ENCODE measurements around the gene GOSR1. TPM values are rescaled to one million over a fixed set of nuclear protein-coding genes. Genes with fewer than 3 reads are reported as not detected.
"Not testable (repeated sequence)": the region's sequence is repeated elsewhere in the genome, so short reads cannot be mapped to it uniquely, and the experiment has no call there.

Gene GOSR1
- total RNA-seq, 1 donor from 2014 or later, result 20.9 TPM

DNA sequence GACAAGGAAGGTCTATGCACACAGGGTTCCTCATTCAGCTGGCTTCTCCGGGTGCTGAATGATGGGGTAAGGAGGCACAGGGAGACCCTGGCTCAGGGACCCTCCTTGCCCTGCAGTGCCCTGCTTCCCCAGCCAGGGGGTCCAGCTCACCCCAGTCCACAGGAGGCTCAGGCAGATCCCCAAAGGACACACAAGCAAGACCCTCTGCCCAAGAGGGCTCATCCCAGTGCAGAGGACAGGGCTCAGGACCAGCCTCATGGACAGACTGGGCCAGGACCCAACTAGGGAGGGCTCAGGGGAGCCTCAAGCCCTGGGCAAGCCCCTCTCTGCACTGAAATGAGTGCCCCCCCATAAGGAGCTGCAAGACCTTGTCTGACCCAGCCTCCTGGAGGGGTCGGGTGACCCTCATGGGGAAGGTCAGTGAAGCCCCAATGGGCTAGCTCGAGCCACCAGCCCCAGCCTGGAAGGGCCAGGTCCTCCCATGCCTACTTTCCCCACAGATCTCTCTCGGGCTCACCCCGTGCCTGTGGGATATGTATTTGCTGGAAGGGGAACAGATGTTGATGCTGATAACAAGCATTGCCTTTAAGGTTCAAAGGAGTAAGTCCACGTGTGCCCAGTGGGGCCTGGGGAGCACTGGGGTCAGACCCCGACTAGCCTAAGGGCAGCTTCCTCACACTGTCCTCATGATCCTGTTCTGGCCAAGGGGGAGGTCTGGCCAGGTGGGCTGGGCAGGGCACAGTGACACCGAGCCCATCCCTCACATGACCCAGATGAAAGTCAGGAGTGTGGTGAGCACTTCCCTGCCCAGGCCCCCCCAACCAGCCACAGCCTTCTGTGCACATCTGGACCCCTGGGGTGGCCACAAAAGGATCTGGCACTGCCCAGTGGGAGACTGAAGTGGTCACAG lies 83.2 kb downstream of the GOSR1 start:
- not testable (repeated sequence) for DNase-seq (ENCODE audit: low read depth, low spot score)

DNA sequence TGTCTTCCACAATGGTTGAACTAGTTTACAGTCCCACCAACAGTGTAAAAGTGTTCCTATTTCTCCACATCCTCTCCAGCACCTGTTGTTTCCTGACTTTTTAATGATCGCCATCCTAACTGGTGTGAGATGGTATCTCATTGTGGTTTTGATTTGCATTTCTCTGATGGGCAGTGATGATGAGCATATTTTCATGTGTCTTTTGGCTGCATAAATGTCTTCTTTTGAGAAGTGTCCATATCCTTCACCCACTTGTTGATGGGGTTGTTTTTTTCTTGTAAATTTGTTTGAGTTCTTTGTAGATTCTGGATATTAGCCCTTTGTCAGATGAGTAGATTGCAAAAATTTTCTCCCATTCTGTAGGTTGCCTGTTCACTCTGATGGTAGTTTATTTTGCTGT lies 84.6 kb downstream of the GOSR1 start:
- not testable (repeated sequence) for DNase-seq (ENCODE audit: low read depth, low spot score)

DNA sequence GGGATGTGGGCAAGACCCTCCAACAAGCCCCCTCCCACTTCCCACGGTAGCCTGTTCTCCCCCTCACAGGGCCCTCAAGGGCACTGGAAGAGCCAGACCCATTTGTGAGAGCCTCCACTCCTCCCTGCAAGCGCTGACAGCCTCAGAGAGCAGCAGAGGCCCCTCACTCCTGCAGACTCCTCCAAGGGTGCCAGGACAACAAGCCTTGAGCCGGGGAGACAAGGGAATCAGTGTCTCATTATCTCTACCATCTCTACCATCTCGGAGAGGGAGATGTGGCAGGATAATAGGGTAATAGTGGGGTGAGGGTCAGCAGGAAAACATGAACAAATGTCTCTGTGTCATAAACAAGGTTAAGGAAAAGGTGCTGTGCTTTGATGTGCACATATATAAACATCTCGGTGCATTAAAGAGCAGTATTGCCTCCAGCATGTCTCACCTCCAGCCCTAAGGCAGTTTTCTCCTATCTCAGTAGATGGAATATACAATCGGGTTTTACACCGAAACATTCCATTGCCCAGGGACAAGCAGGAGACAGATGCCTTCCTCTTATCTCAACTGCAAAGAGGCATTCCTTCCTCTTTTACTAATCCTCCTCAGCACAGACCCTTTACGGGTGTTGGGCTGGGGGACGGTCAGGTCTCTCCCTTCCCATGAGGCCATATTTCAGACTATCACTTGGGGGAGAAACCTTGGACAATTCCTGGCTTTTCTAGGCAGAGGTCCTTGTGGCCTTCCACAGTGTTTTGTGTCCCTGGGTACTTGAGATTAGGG lies 86.1 kb downstream of the GOSR1 start:
- DNase-seq (ENCODE audit: low read depth, low spot score), result not testable (repeated sequence)

DNA sequence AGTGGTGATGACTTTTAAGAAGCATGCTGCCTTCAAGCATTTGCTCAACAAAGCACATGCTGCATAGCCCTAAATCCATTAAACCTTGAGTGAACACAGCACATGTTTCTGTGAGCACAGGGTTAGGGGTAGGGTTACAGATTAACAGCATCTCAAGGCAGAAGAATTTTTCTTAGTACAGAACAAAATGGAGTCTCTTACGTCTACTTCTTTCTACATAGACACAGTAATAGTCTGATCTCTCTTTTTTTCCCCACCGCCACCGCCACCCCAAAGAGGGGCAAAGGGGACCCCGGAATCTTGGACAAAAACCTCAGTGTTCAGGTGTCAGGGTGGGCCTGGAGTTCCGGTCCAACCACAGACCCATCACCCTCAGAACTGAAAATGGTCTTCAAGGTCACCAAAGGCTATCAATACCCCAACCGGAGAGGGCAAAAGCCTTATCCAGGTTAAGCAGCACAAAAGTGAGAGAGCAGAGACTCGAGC lies 86.7 kb downstream of the GOSR1 start:
- not testable (repeated sequence) for DNase-seq (ENCODE audit: low read depth, low spot score)

DNA sequence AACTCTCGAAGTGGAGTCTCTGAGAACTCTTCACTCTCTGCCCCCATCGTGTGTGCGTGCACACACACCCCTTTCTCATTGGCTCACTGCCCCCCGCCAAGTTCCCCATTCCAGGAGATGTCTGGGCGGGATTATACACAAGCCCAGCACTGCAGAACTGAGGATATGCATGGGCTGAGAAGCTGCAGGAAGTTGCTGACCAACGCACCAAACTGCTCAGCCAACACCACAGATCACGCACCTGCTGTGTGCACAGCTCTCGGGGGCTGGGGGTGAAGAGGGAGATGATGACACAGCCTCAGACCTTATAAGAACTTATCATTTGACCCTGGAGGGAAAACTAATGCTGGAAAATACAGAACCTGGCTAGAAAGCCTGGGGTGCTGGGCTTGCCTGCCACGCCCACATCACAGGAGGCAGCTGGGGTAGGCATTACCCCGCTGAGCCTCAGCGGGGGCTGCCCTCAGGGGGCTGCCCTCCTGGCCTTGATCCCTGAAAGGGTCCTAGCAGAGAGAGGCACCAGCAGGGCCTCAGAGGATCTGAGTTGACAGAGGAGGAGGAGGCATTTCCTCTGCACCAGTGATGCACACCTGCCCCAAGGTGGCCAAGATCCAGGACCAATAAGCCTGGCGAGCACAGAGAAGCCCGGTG lies 87.3 kb downstream of the GOSR1 start:
- DNase-seq (ENCODE audit: low read depth, low spot score), result not testable (repeated sequence)

DNA sequence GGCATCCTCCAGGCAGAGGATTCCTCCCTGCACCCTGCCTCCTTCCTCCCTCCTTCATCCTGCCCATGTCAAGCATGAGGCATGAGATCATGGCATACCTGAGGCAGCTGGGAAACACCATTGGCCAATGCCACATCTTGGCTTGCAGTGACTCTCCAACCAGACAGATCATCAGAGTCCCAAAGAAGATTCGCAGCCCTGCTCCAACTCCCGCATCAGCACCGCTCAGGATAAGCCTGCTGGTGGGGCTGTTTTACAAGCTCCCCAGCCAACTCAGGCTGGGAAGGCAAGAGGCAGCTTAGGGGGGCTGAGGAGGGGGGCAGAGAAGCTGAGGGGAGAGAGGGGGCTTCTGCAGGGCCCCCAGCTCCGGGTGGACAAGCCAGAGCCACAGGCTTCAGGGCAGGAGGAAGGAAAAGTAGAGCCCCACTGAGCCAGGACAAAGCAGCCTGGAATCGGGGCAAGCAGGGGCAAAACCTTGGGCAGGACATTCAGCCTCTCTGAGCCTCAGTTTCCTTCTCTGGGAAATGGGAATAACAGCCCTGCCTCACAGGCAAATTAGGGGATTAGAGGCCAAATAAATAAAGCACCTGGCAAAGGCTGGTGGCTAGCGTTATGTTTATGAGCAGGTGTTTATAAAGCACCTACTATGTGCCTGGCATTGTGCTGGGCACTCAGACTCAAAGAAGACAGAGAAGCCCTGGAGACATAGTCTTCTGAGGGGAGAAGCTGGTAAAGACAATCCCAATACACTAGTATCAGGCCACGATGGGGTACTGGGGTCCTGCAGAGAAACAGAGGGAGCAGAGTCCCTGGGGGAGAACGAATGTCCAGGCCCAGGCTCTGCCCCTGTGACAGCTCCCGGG lies 88.1 kb downstream of the GOSR1 start:
- no peak for DNase-seq (ENCODE audit: low read depth, low spot score)

DNA sequence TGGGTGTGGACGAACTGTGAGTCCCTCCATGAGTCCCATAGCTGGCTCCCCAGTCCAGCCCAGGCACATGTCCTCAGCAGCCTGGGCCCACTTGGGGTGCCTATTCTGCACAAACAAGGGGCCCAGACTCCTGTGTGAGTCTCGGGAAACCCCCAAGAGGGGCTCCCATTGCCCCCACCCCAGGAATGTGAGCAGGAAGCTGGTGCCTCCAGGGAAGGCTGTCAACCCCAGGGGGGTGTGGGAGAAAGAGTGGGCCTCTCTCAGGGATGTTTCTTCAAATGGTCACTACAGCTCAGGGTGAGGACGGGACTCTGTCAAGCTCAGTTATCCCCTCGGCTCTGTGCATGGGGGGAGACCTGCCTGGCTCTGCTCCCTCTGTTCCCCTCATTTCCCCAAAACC lies 88.9 kb downstream of the GOSR1 start:
- DNase-seq (ENCODE audit: low read depth, low spot score), result not testable (repeated sequence)

DNA sequence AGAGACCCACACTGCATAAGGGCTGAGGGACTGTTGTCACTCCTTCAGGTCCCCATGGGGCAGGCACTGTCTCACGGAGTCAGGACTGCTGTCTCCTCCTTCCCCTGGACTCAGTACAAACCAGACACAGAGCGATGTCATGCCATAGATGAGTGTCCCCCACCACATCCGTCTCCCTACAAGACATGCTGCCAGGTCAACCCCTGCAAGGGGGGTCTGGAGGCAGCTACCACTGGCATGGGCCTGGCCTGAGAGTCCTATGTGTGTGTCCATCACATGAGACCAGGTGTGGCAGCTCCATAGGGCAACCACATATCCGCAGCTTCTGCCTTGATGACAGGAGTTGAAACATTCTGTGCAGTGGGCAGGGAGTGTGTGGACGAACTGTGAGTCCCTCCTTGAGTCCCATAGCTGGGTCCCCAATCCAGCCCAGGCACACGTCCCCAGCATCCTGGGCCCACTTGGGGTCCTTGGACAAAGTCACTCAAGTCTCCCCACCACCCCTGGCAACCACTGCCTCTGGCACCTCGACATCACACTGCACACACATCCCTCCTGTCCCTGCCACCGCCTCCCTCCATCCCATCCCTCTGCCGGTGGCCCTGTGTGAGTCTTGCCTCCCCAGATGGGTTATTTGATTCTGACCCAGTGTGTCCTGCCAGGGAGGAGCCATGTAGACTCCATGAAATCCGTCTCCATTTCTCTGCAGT lies 89.5 kb downstream of the GOSR1 start:
- DNase-seq (ENCODE audit: low read depth, low spot score), result not testable (repeated sequence)

DNA sequence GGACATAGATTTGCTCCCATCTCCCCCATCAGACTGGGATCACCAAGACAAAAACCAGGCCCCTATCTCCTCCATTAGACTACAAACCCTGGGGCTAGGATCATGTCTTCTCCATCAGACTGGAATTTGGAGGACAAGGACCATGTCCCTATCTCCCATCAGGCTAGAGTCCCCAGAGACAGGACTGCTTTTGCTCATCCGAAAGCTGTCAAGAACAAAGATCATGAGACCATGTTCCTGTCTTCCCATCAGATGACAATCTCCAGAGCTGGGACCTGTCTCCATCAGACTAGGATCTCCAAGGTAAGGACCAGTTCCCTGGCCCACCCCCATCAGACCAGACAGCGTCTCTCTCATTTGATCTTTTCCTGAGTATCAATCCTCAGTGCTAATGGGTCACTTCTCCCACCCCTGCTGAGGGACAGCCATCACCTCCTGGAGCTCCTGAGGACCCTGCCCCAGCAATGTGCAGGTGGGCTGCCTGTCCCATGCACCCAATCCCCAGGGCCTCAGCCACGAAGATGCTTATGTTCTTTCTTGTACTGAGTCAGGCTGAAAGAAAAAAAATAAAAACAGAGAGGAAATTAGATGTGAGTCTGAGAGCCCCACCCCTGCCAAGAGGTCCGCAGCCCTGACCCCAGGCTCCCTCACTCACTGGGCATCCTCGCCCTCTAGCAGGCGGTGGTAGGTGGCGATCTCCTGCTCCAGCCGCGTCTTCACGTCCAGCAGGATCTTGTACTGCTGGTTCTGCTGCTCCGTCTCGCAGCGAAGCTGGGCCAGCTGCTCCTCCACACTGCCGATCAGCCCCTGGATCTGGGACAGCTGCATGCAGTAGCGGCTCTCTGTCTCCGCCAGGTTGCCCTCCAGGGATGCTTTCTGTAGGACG lies 90.3 kb downstream of the GOSR1 start:
- DNase-seq (ENCODE audit: low read depth, low spot score), result no peak

DNA sequence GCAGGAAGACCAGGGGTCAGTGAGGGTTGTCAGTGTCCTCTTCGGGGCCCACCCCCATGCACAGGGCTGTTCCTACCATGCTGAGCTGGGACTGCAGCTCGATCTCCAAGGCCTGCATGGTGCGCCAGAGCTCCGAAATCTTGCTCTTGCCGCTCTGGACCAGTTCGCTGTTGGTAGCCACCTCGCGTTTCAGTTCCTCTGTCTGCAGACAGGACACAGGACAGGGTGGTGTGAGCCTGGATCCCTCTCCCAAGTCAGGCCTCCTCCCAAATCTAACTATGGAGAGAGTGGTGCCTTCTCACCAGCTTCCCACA lies 90.9 kb downstream of the GOSR1 start:
- no peak for DNase-seq (ENCODE audit: low read depth, low spot score)

DNA sequence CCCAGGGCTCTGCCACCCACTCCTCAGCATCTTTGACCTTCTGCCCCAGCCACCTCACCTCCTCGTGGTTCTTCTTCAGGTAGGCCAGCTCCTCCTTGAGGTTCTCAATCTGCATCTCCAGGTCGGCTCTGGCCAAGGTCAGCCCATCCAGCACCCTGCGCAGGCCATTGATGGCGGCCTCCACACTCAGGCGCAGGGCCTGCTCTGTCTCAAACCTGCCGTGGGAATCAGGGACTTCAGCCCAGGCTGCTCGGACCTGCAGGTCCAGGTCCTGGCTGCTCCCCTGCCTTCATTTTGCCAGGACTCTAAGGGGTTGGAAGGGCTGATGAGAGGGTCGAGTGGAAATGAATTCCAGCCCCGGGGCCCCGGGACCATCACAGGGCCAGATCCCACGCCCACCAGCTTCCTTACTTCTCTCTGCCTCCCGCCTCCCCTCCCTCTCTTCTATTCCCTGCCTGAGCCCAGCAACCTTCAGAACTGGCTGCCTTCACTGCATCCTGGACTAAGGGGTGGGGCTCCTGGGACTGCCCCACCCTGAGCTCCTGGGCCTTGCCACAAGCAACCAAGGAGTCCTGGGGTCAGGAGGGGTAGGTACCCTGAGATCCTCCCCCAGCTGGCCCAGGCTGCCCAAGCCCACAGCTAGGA lies 92.4 kb downstream of the GOSR1 start:
- not testable (repeated sequence) for DNase-seq (ENCODE audit: low read depth, low spot score)

DNA sequence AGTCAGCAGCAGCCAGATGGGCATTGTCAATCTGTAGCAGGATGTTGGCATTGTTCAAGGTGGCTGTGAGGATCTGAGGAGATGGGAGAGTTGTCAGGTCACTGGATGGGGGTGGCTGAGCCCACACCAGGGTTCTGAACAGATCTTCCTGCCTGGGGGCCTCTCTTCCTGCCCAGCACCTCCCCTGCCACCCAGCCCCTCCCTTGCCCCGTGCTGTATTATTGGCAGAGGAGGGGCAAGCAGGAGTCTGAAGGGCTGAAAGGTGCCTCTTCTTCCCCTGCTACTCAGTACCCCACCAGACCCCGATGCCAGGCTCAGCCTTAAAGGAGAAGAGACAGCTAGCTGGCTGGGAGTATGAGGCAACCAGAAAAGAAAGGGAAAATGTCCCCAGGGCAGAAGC lies 93.0 kb downstream of the GOSR1 start:
- DNase-seq (ENCODE audit: low read depth, low spot score), result no peak

DNA sequence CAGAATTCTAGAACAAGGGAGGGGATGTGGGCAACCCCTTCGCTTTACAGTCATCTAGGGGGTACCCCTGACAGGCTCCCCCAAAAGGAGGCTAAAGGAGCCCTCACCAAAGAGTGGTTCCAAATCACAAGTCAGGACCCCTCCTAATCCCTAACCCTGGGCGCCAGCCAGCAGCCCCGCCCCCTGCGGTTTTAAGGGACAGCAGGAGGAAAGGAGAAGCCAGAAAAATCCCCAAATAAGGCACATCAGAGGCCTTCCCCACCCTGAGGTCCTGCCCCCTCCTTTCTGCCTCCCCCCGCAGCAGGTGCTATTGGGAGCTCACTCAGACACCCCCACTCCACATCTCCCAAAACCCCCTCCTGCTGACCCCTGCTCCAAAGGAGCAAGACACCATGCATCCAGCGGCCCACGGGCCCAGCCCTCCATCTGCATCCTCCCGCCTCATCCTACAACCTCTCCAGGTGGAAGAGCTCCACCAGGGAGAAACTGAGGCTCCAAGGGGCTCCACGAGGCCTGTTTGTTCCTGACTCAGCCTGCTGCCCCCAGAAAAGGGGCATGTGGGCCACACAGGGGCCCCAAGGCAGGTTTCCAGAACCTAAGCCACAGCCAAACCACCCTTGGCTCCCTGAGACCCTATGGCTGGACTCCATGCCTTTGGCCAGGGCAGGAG lies 93.5 kb downstream of the GOSR1 start:
- no peak for DNase-seq (ENCODE audit: low read depth, low spot score)

DNA sequence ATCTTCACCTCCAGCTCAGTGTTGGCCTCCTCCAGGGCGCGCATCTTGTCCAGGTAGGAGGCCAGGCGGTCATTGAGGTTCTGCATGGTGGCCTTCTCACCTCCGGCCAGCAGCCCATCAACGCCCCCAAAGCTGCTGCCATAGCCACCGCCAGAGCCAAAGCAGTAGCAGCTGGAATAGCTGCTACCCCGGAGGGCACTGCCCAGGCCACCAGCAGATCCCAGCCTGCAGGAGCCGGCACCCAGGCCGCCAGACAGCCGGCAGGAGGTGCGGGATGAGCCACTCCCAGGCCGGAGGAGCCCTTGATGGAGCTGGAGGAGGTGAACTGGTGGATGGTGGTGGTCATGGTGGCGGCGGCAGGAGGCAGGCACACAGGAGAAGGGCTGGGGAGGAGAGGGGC lies 94.2 kb downstream of the GOSR1 start:
- DNase-seq (ENCODE audit: low read depth, low spot score), result not testable (repeated sequence)

DNA sequence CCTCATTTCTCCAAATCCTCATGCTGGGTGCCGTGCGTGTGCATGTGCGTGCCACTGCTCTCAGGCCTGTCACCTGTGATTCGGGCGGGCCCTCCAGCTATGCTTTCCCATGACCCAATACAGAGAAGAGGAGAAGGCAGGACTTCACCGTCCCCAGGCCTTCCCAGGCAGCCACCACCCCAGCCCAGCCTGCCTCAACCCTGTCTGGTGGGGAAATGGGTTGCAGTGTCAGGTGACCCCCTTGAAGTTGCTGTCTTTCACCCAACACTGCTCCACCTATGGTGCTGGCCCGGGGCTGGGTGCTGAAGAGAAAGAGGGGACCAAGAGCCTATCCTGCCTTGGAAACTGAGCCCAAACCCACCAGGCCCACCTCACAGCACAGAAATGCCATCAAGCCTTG lies 94.7 kb downstream of the GOSR1 start:
- no peak for DNase-seq (ENCODE audit: low read depth, low spot score)

DNA sequence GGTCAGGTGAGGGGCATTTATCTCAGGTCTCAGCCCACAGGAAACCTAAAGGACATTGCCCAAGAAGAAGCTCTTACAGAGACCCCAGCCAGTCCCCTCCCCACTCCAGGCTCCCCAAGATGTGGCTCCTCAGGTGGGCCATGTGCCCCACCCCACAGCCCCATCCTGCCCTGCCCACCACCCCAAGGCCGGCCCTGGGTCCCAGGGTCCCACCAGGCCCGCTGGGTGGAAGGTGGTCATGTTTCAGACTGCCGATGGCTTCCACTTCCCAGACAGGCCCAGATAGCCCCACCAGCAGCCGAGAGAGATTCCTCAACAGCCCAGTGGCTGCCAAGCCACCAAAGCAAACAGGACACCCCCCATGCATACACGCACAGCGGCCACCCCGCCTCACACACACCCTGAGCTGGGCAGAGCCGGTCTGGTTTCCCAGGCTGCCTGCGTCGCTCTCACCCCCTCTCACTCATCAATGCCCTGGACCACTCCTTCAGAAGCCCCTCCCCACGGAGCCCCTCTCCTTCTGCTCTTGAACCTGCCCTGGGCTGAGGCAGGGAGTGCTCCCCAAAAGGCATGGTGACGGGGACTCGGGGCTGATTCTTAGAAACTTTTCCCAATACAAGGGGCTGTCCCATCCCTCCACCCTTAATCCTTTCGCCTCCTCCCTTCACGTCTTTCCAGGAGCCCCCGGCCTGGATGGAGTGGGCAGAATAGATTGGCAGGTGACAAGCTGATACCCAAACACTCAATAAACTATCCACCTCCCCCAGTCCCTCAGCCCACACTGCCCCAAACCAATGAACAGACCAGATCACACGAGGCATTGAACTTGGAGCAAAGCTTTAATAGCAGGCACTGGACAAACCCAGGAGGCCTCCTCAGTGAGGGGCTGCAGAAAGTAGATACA lies 95.7 kb downstream of the GOSR1 start:
- DNase-seq (ENCODE audit: low read depth, low spot score), result not testable (repeated sequence)

DNA sequence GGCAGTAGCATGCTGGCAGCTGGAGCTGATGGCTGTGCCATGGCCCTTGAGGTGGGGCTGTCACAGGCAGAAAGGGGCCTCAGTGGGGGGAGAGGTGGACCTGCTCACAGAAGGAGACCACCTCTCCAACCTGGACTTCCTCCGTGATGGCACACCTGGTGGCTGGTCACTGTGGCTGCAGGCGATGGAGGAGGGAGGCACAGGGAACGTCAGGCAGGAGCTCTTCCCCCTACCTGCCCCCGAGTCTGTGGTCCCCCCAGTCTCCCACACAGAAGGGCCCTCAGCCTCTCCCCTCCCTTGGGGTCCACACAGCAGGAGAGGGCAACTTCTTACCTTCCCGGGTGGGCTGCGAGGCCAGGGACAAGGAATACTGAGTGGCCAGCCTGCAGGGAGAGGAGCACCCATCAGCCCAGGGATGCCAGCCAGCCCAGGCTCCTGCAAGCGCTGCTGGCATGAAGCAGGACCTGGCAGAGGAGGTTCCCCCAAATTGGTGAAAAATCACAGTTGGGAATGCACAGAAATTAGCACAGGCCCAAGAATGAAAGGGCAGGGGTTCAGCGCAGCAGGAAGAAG lies 96.5 kb downstream of the GOSR1 start:
- DNase-seq (ENCODE audit: low read depth, low spot score), result no peak
